Measurements from ENCODE around the gene IL16. TPM values are rescaled to one million over a fixed set of nuclear protein-coding genes. Genes with fewer than 3 reads are reported as not detected.

The IL16 gene
- total RNA-seq, 2 experiments from 2014 or later = 76.0 to 81.3 TPM

DNA sequence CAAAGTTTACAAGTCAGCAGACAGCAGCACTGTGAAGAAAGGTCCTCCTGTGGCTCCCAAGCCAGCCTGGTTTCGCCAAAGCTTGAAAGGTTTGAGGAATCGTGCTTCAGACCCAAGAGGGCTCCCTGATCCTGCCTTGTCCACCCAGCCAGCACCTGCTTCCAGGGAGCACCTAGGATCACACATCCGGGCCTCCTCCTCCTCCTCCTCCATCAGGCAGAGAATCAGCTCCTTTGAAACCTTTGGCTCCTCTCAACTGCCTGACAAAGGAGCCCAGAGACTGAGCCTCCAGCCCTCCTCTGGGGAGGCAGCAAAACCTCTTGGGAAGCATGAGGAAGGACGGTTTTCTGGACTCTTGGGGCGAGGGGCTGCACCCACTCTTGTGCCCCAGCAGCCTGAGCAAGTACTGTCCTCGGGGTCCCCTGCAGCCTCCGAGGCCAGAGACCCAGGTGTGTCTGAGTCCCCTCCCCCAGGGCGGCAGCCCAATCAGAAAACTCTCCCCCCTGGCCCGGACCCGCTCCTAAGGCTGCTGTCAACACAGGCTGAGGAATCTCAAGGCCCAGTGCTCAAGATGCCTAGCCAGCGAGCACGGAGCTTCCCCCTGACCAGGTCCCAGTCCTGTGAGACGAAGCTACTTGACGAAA is 103.1 kb downstream of the IL16 start:
- H3K4me2 ChIP-seq (ENCODE audit: low read length) = peak overlapping the region; percentile 91
- H3K9me2 ChIP-seq (ENCODE audit: insufficient read depth, low read length) = no peaks in the 10 kb centered on the region
- H2AFZ ChIP-seq (ENCODE audit: low read length) = no peak overlapping the region
- H3K9me3 ChIP-seq (ENCODE audit: low read length) = no peaks in the 10 kb centered on the region
- intact Hi-C loops (cut with micrococcal nuclease; ENCODE audit: unreplicated experiment) = loop anchor here (10.0 kb wide), 1 partner anchor 745 kb away; the partner anchor contains the start of gene MEX3B
- peaks cover 78% of the 10 kb centered on the region for H3K4me1 ChIP-seq (ENCODE audit: insufficient read depth, low read length, poor library complexity, severe bottlenecking)
- peak overlapping the region; percentile 92 for H3K4me3 ChIP-seq (ENCODE audit: low read depth, low read length, poor library complexity, severe bottlenecking)
- BruUV-seq (replicated peaks) = TSS peak; percentile 22
- DNase-seq (ENCODE audit: low spot score) = no peak
- ChIA-PET CTCF (ENCODE audit: unreplicated experiment) (interaction anchor here (1.1 to 1.6 kb wide), 2 partner anchors 9 to 11 kb away, joined by 3 to 4 read pairs; no protein-coding TSS in a partner anchor), POLR2A (interaction anchor here (0.5 to 3.5 kb wide), 7 partner anchors 9 to 102 kb away, joined by 3 to 27 read pairs (median 4); no protein-coding TSS in a partner anchor)
- TF ChIP-seq, protein P1, sequence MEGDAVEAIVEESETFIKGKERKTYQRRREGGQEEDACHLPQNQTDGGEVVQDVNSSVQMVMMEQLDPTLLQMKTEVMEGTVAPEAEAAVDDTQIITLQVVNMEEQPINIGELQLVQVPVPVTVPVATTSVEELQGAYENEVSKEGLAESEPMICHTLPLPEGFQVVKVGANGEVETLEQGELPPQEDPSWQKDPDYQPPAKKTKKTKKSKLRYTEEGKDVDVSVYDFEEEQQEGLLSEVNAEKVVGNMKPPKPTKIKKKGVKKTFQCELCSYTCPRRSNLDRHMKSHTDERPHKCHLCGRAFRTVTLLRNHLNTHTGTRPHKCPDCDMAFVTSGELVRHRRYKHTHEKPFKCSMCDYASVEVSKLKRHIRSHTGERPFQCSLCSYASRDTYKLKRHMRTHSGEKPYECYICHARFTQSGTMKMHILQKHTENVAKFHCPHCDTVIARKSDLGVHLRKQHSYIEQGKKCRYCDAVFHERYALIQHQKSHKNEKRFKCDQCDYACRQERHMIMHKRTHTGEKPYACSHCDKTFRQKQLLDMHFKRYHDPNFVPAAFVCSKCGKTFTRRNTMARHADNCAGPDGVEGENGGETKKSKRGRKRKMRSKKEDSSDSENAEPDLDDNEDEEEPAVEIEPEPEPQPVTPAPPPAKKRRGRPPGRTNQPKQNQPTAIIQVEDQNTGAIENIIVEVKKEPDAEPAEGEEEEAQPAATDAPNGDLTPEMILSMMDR (conservative IDR thresholded peaks at IDR 0.05; ENCODE audit: low read length) = no peak
- TF ChIP-seq EZH2phosphoT487 (IDR thresholded peaks at IDR 0.05; ENCODE audit: borderline replicate concordance, low read depth, low read length) = no peak
- peaks cover 26% of the 10 kb centered on the region; the same call in 1 of the 2 replicates for H4K20me1 ChIP-seq (ENCODE audit: insufficient read depth, low read length)
- H3K79me2 ChIP-seq (ENCODE audit: insufficient read depth, low read depth, low read length) = peaks cover 78% of the 10 kb centered on the region
- peak overlapping the region; percentile 98 for H3K27ac ChIP-seq (ENCODE audit: low read depth, low read length, poor library complexity, severe bottlenecking)
- peaks cover 73% of the 10 kb centered on the region for H3K36me3 ChIP-seq (ENCODE audit: insufficient read depth, low read length)

DNA sequence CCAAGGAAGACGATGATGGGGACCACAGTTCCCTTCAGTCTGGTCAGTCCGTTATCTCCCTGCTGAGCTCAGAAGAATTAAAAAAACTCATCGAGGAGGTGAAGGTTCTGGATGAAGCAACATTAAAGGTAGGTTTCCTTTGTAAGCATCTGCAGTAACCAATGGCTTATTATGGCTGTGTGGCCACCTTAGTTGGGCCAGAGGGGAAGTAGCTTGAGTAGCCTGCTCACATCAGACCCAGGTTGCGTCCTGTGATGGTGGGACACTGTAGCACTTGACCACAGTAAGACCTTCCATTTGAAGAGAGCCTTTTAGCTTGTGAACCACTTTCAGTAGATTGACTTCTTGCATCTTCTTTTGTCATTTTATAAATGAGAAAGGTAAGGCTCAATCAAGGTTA is 104.7 kb downstream of the IL16 start:
- Histone ChIP-seq H3K4me1 (ENCODE audit: insufficient read depth, low read length, poor library complexity, severe bottlenecking) (peaks cover 65% of the 10 kb centered on the region), H3K36me3 (ENCODE audit: insufficient read depth, low read length) (peaks cover 90% of the 10 kb centered on the region), H3K9me3 (ENCODE audit: low read length) (no peaks in the 10 kb centered on the region), H3K4me3 (ENCODE audit: low read depth, low read length, poor library complexity, severe bottlenecking) (peak overlapping the region; percentile 92), H4K20me1 (ENCODE audit: insufficient read depth, low read length) (peaks cover 26% of the 10 kb centered on the region; the same call in 1 of the 2 replicates), H3K79me2 (ENCODE audit: insufficient read depth, low read depth, low read length) (peaks cover 89% of the 10 kb centered on the region), H3K27ac (ENCODE audit: low read depth, low read length, poor library complexity, severe bottlenecking) (peak overlapping the region; percentile 98), H2AFZ (ENCODE audit: low read length) (no peak overlapping the region), H3K4me2 (ENCODE audit: low read length) (peak overlapping the region; percentile 91), H3K9me2 (ENCODE audit: insufficient read depth, low read length) (no peaks in the 10 kb centered on the region)
- CTCF ChIA-PET (ENCODE audit: unreplicated experiment) = interaction anchor here (1.0 to 1.7 kb wide), 4 partner anchors 16 to 35 kb away, joined by 3 to 9 read pairs (median 4); partner anchors contain the start of gene STARD5
- DNase-seq (ENCODE audit: low spot score) = no peak
- TF ChIP-seq EZH2phosphoT487 (IDR thresholded peaks at IDR 0.05; ENCODE audit: borderline replicate concordance, low read depth, low read length) = no peak
- TF ChIP-seq, protein P1 (conservative IDR thresholded peaks at IDR 0.05; ENCODE audit: low read length) = no peak
- POLR2A ChIA-PET = interaction anchor here (1.0 to 3.5 kb wide), 10 partner anchors 10 to 35 kb away, joined by 3 to 27 read pairs (median 5); no protein-coding TSS in a partner anchor
- BruUV-seq (replicated peaks) = no TSS peak
- intact Hi-C loops (cut with micrococcal nuclease; ENCODE audit: unreplicated experiment) = no loop called here

All from OCI-LY7 (cell line).